OCI-LY3 (cell line): ENCODE results near the gene RRP1B.

Experiments used
- H2AFZ ChIP-seq: fragments of 200-600, 300-600 bp; shearing (Covaris generic); 2 replicates; pipeline ENCODE4 v1.6.0; 2014; ENCODE audit warnings: antibody characterized with exemption, low read depth, low read length
- H3K27ac ChIP-seq: fragments of 200-600, 300-600 bp; sonication (generic); 2 replicates; pipeline ENCODE4 v1.5.1; 2014; ENCODE audit warnings: mild to moderate bottlenecking, low read length, moderate library complexity, mixed read lengths
- H3K27me3 ChIP-seq: fragments of 200-600, 300-600 bp; sonication (generic); 2 replicates; pipeline ENCODE4 v1.6.1; 2014; ENCODE audit warnings: low read depth, low read length, mixed read lengths
- H3K36me3 ChIP-seq: fragments of 200-600, 300-600 bp; sonication (generic); replicated peaks from 2 replicates; pipeline ENCODE3; 2014; ENCODE audit warnings: low read depth, low read length, mixed read lengths
- H3K4me1 ChIP-seq: fragments of 300-600, 200-600 bp; sonication (generic); 2 replicates; pipeline ENCODE4 v1.6.1; 2014; ENCODE audit warnings: low read length, mixed read lengths
- H3K4me2 ChIP-seq: fragments of 200-600, 300-600 bp; sonication (generic); 2 replicates; pipeline ENCODE4 v1.6.1; 2014; ENCODE audit warnings: low read length, mixed read lengths
- H3K4me3 ChIP-seq: fragments of 300-600, 200-600 bp; sonication (generic); 2 replicates; pipeline ENCODE4 v1.5.1; 2014; ENCODE audit warnings: antibody characterized with exemption, mild to moderate bottlenecking, low read length, moderate library complexity
- H3K79me2 ChIP-seq: fragments of 300-600, 200-600 bp; shearing (Covaris generic); 2 replicates; pipeline ENCODE4 v1.6.1; 2014; ENCODE audit warnings: mild to moderate bottlenecking, low read length, mixed read lengths
- H3K9ac ChIP-seq: fragments of 300-600, 200-600 bp; shearing (Covaris generic); 2 replicates; pipeline ENCODE4 v1.6.0; 2014; ENCODE audit warnings: mild to moderate bottlenecking, low read length, moderate library complexity
- H3K9me3 ChIP-seq: fragments of 200-600, 300-600 bp; shearing (Covaris generic); 2 replicates; pipeline ENCODE4 v1.6.1; 2014; ENCODE audit warnings: low read length, mixed read lengths; ENCODE audit not compliant: insufficient read depth
- H4K20me1 ChIP-seq: fragments of 200-600, 300-600 bp; sonication (generic); 2 replicates; pipeline ENCODE4 v1.6.1; 2016; ENCODE audit warnings: low read length, mixed read lengths; ENCODE audit not compliant: insufficient read depth
- EZH2phosphoT487 ChIP-seq: fragments of 200-600 bp; shearing (Covaris generic); IDR thresholded peaks from 2 replicates; pipeline ENCODE4 v1.6.1; 2018; ENCODE audit warnings: antibody characterized with exemption, mixed run types, low read depth
- TF ChIP-seq, protein P1 (sequence below): fragments of 200-600, 300-600 bp; sonication (generic); IDR thresholded peaks from 2 replicates; pipeline ENCODE4 v1.5.1; 2014; ENCODE audit warnings: antibody characterized with exemption, low read length, low read depth

Gene RRP1B

DNA sequence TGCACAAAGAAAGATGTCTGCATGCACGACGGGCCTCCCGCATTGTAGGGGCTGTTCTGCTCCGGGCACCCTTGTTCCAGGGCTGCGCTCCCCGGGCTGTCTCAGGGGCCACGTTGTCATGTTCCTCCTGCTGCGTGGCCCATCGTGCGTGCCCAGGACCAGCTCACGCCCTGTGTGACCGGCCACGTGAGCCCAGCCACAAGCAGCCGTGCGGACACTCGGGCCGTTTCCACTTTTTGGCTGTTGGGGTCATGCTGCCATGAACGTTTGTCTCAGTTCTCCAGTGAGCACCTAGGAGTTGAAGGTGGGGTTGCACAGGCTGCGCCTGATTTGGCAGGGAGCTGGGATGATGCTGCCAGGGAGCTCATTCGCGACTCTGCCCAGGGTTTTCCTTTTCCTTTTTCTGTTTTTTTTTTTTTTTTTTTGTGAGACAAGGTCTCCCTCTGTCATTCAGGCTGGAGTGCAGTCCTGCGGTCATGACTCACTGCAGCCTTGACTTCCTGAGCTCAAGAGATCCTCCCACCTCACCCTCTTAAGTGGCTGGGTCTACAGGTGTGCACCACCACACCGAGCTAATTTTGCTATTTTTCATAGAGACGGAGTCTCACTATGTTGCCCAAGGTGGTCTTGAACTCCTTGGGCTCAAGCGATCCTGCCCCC, 77.0 kb downstream of the RRP1B start:
- Histone ChIP-seq H2AFZ (no peak overlapping the region), H3K4me1 (no peaks in the 10 kb centered on the region), H3K4me3 (no peak overlapping the region), H3K79me2 (no peaks in the 10 kb centered on the region; the same call in 1 of the 2 replicates), H4K20me1 (peaks cover 16% of the 10 kb centered on the region), H3K27me3 (no peaks in the 10 kb centered on the region), H3K36me3 (peaks cover 4% of the 10 kb centered on the region), H3K4me2 (no peak overlapping the region), H3K9me3 (no peaks in the 10 kb centered on the region), H3K27ac (no peak overlapping the region), H3K9ac (no peak overlapping the region)
- TF ChIP-seq, protein P1, sequence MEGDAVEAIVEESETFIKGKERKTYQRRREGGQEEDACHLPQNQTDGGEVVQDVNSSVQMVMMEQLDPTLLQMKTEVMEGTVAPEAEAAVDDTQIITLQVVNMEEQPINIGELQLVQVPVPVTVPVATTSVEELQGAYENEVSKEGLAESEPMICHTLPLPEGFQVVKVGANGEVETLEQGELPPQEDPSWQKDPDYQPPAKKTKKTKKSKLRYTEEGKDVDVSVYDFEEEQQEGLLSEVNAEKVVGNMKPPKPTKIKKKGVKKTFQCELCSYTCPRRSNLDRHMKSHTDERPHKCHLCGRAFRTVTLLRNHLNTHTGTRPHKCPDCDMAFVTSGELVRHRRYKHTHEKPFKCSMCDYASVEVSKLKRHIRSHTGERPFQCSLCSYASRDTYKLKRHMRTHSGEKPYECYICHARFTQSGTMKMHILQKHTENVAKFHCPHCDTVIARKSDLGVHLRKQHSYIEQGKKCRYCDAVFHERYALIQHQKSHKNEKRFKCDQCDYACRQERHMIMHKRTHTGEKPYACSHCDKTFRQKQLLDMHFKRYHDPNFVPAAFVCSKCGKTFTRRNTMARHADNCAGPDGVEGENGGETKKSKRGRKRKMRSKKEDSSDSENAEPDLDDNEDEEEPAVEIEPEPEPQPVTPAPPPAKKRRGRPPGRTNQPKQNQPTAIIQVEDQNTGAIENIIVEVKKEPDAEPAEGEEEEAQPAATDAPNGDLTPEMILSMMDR: no peak
- TF ChIP-seq EZH2phosphoT487: no peak

DNA sequence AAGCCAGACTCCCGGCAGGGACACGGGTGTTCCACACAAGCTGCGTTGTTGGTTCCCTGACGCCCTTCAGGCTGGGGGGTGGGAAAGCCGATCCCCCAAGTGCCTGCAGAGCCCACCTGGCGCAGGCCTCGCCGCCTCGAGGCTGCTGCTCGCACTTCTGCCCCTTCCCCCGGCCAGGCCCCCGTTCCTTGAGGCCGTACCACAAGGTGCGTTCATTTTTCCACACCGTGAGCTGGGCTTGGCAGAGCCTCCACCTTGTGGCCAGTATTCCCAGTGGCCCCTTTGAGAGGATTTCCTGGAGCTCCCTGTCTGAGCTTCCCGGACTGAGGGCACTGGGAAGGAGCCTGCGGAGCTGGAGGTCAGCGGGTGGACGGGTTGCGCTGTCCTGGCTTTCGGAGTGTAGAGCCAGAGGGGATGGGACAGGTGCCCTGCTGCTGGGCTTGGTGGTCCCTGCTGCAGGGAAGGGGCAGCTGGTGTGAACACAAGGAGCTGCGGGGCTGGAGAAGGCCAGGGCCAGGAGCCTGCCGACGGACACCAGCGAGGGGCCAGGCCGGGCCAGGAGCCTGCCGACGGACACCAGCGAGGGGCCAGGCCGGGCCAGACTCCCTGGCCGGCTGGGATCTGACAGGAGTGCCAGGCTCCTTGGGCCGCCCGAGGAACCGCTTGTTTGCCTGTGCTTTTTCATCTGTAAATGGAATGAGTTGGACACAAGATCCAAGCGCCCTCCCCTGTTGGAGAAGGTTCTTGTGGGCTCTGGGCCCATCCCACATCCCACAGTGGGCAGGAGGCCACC, 78.0 kb downstream of the RRP1B start:
- Histone ChIP-seq H3K4me1 (no peaks in the 10 kb centered on the region), H4K20me1 (peaks cover 9% of the 10 kb centered on the region), H3K4me2 (no peak overlapping the region), H3K27me3 (no peaks in the 10 kb centered on the region), H3K9ac (no peak overlapping the region), H2AFZ (no peak overlapping the region), H3K27ac (no peak overlapping the region), H3K4me3 (no peak overlapping the region), H3K79me2 (no peaks in the 10 kb centered on the region; the same call in 1 of the 2 replicates), H3K36me3 (peaks cover under 1% of the 10 kb centered on the region), H3K9me3 (no peaks in the 10 kb centered on the region)
- TF ChIP-seq, protein P1: no peak
- TF ChIP-seq EZH2phosphoT487: no peak

DNA sequence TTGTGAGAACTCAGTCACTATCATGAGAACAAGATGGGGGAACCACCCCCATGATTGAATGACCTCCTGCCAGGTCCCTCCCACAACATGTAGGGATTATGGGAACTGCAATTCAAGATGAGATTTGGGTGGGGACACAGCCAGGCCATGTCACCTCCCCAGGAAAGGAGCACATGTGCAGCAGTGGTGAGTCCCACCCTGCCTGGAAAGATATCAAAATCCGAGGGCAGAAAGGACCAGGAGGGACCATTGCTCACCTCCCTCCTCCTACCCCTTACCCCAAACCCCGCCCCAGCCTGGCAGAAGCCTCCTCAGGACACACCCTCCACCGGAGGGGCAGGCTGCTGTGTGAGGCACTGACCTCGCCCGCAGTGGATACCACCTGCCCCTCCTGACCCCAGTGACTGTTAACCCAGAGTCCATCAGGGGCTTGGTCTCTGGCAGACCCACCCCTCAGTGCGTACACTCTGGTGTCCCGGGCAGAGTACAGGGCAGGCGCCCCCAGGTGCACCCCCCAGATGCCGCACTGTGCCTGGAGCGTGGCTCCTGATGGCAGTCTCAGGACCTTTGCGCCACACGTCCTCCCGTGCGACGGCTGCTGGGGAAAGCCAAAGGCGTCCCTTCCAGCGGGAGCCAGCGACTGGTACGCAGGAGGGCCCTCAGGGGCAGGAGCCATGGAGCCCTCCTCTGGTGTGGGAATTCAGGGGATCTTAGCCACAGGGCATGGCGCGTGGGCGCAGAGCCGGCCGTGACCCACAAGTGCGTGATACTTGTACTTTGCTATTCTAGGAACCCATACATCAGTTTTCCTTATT, 80.5 kb downstream of the RRP1B start:
- H3K4me2 ChIP-seq: no peak overlapping the region
- no peaks in the 10 kb centered on the region for H3K79me2 ChIP-seq
- TF ChIP-seq, protein P1: no peak
- TF ChIP-seq EZH2phosphoT487: no peak
- H3K36me3 ChIP-seq: peaks cover 5% of the 10 kb centered on the region
- H3K9ac ChIP-seq: no peak overlapping the region
- H3K27me3 ChIP-seq: no peaks in the 10 kb centered on the region
- no peaks in the 10 kb centered on the region for H4K20me1 ChIP-seq
- H2AFZ ChIP-seq: no peak overlapping the region
- H3K4me3 ChIP-seq: no peak overlapping the region
- no peak overlapping the region for H3K27ac ChIP-seq
- no peaks in the 10 kb centered on the region for H3K9me3 ChIP-seq
- no peaks in the 10 kb centered on the region for H3K4me1 ChIP-seq
